Left ventricle myocardium inferior (tissue), 1 donor: ENCODE measurements around the gene BBLN. TPM values are rescaled to one million over a fixed set of nuclear protein-coding genes. Genes with fewer than 3 reads are reported as not detected.
"Not testable (repeated sequence)": the region's sequence is repeated elsewhere in the genome, so short reads cannot be mapped to it uniquely, and the experiment has no call there.

Experiments
- DNase-seq: peaks from one replicate; pipeline ENCODE4 v3.0.0-alpha.2; 2020
- H3K27ac ChIP-seq: fragments of 200-600 bp; replicated peaks from 2 replicates; pipeline ENCODE4 v1.8.0; 2021
- H3K27me3 ChIP-seq: fragments of 200-600 bp; 2 replicates; pipeline ENCODE4 v1.8.0; 2021; ENCODE audit warnings: low read depth
- H3K36me3 ChIP-seq: fragments of 200-600 bp; 2 replicates; pipeline ENCODE4 v1.8.0; 2021
- H3K4me1 ChIP-seq: fragments of 200-600 bp; 2 replicates; pipeline ENCODE4 v1.8.0; 2021
- H3K4me3 ChIP-seq: fragments of 200-600 bp; 2 replicates; pipeline ENCODE4 v1.8.0; 2021; ENCODE audit warnings: mild to moderate bottlenecking, moderate library complexity
- H3K9me3 ChIP-seq: fragments of 200-600 bp; replicated peaks from 2 replicates; pipeline ENCODE4 v1.8.0; 2021
- intact Hi-C: fragments of 100-400 bp; cut with micrococcal nuclease; formaldehyde crosslinking; loops from one replicate; pipeline ENCODE4 v1.11.0; 2022
- long read RNA-seq: library from polyadenylated mRNA; unstranded; transcript quantifications from one replicate; pipeline ENCODE4 v2.0.0, GENCODE V29; 2021
- total RNA-seq: library from RNA; stranded (reverse); fragmentation: NEBNext Ultra II Directional; extraction: Animal tissue kit (Norgen Biotek cat#: 25700); gene quantifications from one replicate; pipeline ENCODE4 v1.2.1, GENCODE V29; 2021
- TF ChIP-seq, protein P1 (sequence below): fragments of 200-600 bp; IDR thresholded peaks from 2 replicates; pipeline ENCODE4 v1.8.0; 2021; ENCODE audit warnings: antibody characterized with exemption, mild to moderate bottlenecking, borderline replicate concordance
- donor health status: DM: no; HTN: yes; CAD: no; lungs with severe emphysema.

Gene BBLN, protein sequence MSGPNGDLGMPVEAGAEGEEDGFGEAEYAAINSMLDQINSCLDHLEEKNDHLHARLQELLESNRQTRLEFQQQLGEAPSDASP
- total RNA-seq, result 52.5 TPM
- long read RNA-seq, transcript C9orf16-201 (2 exons, 713 nt), result major isoform, 49 of 55 reads
- long read RNA-seq, partial matches to known transcripts, result 1 of 55 reads
- long read RNA-seq, other reads (novel, unspliced or antisense), result 5 of 55 reads

DNA sequence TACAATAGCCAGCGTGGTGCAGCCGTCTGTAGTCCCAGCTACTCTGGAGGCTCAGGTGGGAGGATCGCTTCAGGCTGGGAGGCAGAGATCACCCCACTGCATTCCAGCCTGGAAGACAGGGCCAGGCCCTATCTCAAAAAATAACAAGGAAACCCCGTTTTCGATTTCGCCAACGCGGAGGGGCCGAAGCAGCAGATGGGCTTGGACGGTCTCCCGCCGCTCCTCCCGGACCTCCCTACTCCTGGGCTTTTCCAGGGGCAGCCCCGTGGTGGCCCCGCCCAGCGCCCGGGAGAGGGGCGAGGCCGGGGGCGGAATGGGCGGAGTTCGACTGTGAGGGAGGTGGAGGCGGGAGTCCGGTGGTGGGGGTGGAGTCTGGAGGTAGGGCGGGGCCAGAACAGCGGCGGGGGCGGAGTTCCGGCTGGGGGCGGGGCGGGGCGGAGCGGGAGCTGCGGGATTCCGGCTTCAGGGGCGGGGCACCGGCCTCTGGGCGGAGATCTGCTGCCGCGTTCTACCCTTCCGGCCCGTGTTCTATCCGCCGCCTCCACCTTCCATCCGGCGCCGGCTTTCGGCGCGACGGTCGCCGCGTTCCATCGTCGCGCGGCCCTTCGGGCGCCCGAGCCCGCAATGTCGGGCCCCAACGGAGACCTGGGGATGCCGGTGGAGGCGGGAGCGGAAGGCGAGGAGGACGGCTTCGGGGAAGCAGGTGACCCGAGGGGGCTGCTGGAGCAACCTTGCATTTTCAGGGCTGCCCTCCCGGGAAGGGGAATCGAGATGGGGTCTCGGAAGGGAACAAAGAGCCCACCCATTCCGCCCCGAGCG is at the start of gene BBLN:
Gene BBLN, plus strand, starts transcription at position 482 of the 819 bp plus-strand sequence. Its CDS starts 143 bp downstream, at position 625.
- intact Hi-C loops, result no loop called here

DNA sequence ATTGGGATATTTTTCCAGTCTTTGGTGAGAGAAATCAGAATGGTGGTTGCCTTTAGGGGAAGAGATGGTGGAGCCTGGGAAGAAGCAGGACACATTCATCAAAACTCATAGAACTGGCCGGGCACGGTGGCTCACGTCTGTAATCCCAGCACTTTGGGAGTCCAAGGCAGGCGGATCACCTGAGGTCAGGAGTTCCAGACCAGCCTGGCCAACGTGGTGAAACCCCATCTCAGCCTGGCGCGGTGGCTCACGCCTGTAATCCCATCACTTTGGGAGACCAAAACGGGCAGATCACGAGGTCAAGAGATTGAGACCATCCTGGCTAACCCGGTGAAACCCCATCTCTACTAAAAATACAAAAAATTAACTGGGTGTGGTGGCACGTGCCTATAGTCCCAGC is 48.3 kb upstream of the BBLN start:
- not testable (repeated sequence) for H3K4me3 ChIP-seq, H3K9me3 ChIP-seq, H3K27ac ChIP-seq, H3K27me3 ChIP-seq
- Histone ChIP-seq H3K4me1 (peaks cover 19% of the 10 kb centered on the region), H3K36me3 (peaks cover 47% of the 10 kb centered on the region)
- intact Hi-C loops, result loop anchor here (10.0 kb wide), 1 partner anchor 167 kb away; no protein-coding TSS in a partner anchor
- DNase-seq, result peak; percentile 9

More for the DNA sequence above, at the start of gene BBLN:
- TF ChIP-seq, protein P1, sequence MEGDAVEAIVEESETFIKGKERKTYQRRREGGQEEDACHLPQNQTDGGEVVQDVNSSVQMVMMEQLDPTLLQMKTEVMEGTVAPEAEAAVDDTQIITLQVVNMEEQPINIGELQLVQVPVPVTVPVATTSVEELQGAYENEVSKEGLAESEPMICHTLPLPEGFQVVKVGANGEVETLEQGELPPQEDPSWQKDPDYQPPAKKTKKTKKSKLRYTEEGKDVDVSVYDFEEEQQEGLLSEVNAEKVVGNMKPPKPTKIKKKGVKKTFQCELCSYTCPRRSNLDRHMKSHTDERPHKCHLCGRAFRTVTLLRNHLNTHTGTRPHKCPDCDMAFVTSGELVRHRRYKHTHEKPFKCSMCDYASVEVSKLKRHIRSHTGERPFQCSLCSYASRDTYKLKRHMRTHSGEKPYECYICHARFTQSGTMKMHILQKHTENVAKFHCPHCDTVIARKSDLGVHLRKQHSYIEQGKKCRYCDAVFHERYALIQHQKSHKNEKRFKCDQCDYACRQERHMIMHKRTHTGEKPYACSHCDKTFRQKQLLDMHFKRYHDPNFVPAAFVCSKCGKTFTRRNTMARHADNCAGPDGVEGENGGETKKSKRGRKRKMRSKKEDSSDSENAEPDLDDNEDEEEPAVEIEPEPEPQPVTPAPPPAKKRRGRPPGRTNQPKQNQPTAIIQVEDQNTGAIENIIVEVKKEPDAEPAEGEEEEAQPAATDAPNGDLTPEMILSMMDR, result no peak
- DNase-seq, result peak; percentile 95
- no peaks in the 10 kb centered on the region for H3K27me3 ChIP-seq
- H3K4me1 ChIP-seq, result peaks cover 29% of the 10 kb centered on the region
- no peaks in the 10 kb centered on the region for H3K9me3 ChIP-seq
- peaks cover 26% of the 10 kb centered on the region for H3K36me3 ChIP-seq
- H3K4me3 ChIP-seq, result peak within 1 kb of the TSS; percentile 85
- peak within 1 kb of the TSS; percentile 85 for H3K27ac ChIP-seq

DNA sequence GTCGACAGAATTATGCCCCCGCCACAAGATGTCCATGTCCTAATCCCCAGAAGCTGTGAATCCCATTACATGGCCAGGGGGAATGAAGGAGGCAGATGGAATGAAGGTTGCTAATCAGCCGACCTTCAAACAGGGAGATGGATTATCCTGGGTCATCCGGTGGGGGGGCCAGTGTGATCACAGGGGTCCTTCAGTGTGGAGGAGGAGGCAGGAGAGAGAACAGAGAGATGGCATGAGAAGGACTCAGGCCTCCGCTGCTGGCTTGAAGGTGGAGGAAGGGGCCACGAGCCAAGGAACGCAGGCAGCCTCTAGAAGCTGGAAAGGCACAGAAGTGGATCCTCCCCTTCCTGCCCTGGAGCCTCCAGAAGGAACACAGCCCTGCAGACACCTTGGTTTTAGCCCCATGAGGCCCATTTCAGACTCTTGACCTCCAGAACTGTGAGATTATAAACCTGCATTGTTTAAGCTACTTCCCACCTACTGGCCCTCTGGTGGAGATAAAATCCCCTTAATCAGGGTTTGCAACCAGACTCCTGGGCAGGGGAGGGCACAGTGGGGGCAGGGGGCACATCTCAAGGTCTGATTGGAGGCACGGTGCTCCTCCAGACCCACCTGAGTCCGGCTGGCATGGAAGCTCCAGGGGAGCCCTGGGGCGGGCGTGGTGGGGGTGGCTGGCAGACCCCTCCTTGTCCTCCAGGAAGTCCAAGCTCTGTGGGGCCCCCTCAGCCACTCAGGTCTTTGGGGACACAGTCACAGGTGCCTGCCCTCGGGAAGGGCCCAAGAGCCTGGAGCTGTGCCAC is 46.3 kb upstream of the BBLN start:
- Histone ChIP-seq H3K9me3 (no peaks in the 10 kb centered on the region), H3K27me3 (no peaks in the 10 kb centered on the region), H3K4me1 (peaks cover 22% of the 10 kb centered on the region), H3K27ac (no peak overlapping the region), H3K4me3 (no peak overlapping the region), H3K36me3 (peaks cover 27% of the 10 kb centered on the region)
- intact Hi-C loops, result loop anchor here (10.0 kb wide), 1 partner anchor 169 kb away; no protein-coding TSS in a partner anchor
- DNase-seq, result peak; percentile 12
- TF ChIP-seq, protein P1, result no peak

DNA sequence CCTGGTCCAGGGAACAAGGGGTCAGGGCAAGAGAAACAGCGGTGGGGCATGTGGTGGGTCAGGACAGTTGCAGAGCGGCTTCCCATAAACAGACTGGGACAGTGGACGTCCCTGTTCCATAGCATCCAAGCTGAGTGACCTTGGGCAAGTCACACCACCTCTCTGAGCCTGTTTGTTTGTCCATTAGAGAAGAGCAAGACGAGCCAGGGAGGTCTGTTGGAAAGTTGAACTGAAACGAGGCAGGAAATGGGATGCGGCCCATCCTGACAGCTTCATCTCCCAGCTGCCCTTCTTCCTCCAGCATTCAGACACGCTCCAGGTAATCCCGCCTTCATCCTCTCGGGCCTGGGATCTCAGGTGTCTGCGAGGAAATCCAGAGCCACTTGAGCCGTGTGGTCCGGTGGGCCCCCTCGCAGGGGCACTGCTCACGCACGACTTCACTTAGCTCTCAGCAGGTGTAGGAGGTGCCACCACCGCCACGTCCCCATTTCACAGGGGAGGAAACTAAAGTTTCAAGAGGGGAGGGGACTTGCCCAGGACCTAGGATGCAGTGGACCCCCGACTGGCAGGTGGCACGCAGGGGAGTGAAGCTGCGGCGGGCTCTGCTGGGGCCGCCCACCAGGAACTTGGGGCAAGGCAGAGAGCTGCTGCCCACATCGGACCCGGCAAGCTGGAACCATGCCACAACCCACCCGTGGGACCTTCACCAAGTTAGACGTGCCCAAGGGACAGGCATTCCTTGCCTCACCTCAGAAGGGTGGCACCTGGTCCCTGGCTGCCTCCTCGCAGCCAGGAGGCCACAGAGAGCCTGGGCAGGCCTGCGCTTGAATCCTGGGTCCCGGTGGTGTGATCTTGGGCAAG is 45.5 kb upstream of the BBLN start:
- Histone ChIP-seq H3K36me3 (peaks cover 21% of the 10 kb centered on the region), H3K9me3 (no peaks in the 10 kb centered on the region), H3K4me3 (no peak overlapping the region), H3K27me3 (no peaks in the 10 kb centered on the region), H3K27ac (no peak overlapping the region), H3K4me1 (peaks cover 14% of the 10 kb centered on the region)
- TF ChIP-seq, protein P1, result no peak
- intact Hi-C loops, result loop anchor here (10.0 kb wide), 1 partner anchor 170 kb away; no protein-coding TSS in a partner anchor
- peak; percentile 9 for DNase-seq

DNA sequence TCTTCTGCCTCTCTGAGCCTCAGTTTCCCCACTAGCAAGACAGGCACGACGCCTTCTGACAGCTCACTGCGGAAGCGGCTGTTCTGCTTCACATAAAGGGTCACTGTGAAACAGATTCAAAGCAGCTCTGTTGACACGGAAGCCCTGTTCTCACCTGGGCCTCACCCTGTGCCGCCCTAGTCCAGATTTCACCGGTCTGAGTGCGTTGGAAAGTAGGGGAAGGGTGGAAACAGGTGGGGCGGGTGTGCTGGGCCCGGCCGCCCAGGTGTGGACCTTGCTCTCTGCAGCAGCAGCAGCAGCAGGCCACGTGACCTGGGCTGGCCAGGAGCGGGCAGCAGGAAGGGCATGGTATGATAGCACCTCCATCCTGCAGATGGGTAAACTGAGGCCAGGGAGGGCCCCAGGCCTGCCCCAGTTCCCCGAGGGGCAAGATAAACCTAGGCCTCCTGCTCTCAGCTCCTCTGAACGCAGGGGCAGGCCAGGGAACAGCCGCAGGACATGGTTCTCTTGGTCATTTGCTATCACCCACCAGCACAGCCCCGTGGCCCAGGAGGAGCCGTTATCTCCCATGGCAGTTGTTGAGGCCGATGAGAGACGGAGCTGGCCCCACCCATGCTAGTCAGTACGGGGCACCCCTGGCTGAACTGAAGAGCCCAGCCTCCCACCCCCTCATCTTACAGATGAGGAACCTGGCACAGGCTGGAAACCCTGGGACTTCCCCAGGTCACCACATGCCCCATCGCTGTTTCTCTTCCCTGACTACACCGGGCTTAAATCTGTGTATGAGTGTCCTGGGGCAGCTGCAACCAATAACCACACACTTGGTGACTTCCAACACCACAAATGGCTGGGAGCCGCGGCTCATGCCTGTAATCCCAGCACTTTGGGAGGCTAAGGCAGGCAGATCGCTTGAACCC is 44.6 kb upstream of the BBLN start:
- Histone ChIP-seq H3K36me3 (peaks cover 25% of the 10 kb centered on the region), H3K9me3 (no peaks in the 10 kb centered on the region), H3K27ac (no peak overlapping the region), H3K4me3 (no peak overlapping the region), H3K4me1 (peaks cover 11% of the 10 kb centered on the region), H3K27me3 (no peaks in the 10 kb centered on the region)
- intact Hi-C loops, result loop anchor here (10.0 kb wide), 1 partner anchor 171 kb away; no protein-coding TSS in a partner anchor
- TF ChIP-seq, protein P1, result no peak
- DNase-seq, result peak; percentile 5
